ENCODE data around the gene SLIT1.
A peak's percentile ranks its signal among the peaks of the same experiment; 100 is the strongest.

Gene SLIT1

DNA sequence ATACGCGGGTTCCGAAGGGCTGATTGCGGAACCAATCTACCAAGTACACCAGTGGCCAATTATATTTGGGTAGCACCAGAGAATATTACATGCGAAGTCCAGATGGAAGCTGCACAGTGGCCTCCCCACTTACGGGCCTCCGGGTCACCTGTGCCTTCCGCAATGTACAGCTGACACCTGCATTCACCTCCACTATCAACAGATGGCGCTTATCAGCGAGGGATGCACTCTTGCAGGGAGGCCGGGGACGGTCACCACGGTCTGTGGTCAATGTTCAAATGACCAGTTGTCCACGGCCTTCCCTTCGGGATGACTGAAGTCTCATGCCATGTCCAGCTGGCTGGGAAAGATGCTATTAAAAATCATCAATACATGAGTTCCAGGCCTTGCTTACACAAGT, 47.6 kb downstream of the SLIT1 start:
- no peak for DNase-seq

DNA sequence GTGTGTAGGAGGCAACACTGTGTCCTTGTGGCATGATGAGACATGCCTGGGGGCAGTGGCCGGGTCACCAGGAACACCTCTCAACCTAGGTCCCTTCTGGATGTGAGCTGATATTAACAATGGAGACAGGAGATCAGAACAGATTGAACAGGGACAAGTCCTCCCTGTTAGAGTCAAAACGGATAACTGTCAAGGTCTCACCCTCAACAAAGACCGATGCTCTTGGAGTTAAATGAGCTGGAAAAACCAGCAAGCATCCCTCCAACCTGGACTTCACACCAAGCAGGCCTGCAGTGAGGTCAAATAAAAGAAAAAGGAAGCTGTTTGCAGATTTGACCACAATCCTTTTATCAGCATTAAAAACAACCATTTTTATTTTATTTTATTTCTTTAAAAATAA, 49.0 kb downstream of the SLIT1 start:
- no peak for DNase-seq

DNA sequence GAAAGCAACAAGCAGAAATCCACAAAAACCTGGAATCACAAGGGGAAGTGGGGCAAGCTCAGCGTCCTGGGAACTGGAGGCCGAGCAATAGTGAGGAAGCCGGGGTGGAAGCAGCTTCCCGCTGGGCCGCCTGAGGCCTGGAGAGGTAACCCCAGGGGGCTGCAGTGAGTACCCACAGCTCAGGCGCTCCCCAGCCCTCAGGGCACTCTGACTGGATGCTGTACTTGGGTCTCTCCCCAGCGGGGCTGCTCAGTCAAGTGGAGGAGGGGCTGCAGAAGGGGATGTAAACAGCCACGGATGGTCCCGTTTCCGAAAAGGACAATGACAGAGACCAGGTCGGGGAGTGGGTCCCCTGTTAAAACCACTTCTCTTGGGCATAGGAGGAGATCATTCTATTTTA, 50.3 kb downstream of the SLIT1 start:
- DNase-seq, result no peak

- no peak for DNase-seq
These were observed 50.8 kb downstream of the SLIT1 start for GRCh38 chr10:97134983-97135382.

DNA sequence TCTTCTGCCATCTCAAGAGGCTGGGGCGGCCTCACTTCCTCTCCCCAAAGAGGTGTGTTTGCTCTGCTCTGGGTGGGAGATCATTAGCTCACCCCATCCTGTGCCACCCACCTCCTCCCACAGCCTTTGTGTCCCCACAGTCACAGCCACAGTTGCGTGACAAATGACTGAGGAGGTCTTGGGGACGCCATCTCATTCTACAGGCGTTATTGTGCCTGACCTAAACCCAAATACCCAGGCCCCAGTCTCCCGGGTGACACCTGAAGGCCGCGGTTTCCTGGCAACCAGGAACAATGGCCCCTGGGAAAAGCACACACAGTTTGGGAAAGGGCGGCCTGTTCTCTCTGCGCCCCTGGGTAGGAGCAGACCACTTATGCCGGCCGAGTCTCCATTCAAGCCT, 51.6 kb downstream of the SLIT1 start:
- DNase-seq, result no peak

GRCh38 chr10:97132273-97132672, 53.5 kb downstream of the SLIT1 start:
- no peak for DNase-seq

- DNase-seq, result no peak
These were observed 54.1 kb downstream of the SLIT1 start for GRCh38 chr10:97131666-97132065.

- DNase-seq, result no peak
These were observed 54.6 kb downstream of the SLIT1 start for GRCh38 chr10:97131181-97131628.

GRCh38 chr10:97129666-97130065, 56.1 kb downstream of the SLIT1 start:
- no peak for DNase-seq

DNA sequence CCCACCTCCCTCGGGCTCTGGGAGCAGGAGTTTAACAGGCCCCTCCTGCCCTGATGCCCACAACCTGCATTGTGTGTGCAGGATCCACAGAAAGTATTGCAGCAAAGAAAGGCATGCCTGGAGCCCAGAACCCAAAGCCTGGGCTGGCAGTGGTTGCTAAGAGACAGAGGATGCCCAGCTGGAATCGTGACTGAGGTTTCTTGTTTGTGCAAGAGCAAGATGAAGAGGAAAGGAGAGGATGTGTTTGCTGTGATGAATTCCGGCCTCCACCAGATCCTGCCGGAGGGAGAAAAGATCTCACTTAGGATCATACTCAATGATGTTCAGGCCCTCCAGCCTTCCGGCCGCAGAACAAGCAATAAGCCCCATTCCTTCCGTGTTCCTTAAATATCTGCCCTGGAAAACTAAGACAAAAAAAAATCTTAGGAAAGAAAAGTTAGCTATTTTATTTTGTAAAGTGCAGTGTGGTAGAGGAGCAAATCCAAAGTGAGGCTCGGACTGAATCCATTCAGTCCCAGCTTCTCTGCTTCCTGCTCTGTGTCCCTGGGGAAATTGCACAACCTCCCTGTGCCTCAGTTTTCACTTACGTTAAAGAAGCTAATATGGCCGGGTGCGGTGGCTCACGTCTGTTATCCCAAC, 57.1 kb downstream of the SLIT1 start:
- no peak for DNase-seq

GRCh38 chr10:97128039-97128492, 57.7 kb downstream of the SLIT1 start:
- no peak for DNase-seq

DNA sequence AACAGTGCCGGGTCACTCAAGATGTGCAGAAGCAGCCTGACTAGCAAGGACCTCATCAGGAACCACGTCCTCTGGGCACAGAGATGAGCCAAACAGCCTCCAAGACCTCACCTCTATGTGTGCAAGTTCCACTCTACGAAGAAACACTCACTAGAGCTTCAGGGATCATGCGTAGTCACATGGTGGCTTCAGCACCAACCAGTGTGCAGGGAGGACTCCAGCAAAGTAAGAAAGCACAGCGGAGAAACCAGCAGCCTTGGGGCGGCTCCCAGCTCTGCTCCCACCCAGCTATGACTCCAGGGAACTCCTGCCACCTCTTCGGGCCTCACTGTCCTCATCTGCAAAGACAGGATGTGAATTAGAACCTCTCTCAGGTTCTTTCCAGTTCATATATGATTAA, 58.2 kb downstream of the SLIT1 start:
- no peak for DNase-seq

GRCh38 chr10:97124211-97124610, 61.5 kb downstream of the SLIT1 start:
- DNase-seq, result no peak

DNA sequence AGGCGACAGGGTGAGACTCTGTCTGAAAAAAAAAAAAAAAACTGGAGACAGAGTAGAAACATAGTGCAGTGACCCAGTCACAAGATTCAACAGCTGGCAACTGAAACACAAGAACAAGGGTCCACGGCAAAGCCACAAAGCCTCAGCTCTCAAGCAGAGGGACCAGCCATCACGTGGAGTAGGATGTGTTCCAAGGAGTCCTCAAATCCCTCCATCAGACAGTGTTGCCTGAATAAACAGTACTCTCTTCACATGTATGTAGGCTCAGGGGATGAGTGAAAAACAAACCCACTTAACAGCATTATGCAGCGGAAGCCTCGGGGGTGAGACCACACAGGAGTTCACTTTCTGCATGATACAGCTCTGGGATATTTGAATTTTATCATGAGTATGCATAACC, 62.0 kb downstream of the SLIT1 start:
- no peak for DNase-seq

- DNase-seq, result no peak
These were observed 64.7 kb downstream of the SLIT1 start for GRCh38 chr10:97121041-97121440.

GRCh38 chr10:97120370-97120769, 65.4 kb downstream of the SLIT1 start:
- DNase-seq, result no peak

DNA sequence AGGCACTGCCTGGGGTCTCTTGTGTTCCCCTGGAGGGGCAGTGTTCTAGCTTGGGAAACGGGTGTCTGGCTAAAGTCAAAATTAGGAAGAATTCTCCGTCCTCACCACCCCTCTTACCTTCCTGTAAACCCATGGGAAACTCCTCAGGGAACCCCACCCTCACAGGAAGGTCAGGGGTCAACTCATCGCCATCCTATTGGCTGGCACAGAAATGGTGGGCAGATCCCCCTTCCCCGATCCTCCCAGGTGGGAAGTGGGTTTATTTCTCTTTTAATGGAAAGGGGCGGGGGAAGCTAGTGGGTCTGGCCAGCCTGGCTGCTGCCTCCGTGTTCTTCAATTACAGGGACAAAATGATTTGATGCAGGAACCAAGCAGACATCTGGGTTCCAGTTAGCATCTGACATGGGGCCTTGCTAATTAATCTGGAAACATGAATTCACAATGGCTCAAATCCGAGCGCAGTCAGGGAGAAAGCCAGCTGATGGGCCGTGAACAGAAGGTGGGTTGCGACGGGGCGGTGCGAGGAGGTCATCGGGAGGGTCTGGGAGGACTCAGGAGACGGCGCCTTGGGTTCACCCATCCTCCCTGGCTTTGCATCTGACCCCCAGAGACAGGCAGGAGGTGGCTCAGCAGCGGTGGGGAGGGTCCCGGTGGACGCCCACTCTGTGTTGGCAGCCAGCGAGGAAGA, 66.6 kb downstream of the SLIT1 start:
- no peak for DNase-seq

DNA sequence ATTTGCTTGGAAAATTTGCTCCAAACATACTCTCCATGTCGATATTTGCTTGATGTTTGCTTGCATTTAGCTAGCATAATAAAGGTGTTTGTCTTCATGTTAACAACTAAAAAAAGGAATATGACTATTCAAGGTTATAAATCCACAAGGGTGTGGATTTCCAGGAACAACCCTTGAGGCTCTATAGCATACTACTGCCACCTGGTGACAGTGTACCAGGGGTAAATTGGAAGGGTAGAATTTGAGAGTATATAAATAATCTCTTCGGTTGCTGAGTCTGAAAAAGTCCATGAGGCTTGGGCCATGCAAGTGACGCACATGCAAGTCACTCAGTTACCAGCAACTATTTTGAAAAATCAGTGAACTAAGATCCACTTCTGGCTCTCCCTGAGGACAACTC, 68.4 kb downstream of the SLIT1 start:
- no peak for DNase-seq

DNA sequence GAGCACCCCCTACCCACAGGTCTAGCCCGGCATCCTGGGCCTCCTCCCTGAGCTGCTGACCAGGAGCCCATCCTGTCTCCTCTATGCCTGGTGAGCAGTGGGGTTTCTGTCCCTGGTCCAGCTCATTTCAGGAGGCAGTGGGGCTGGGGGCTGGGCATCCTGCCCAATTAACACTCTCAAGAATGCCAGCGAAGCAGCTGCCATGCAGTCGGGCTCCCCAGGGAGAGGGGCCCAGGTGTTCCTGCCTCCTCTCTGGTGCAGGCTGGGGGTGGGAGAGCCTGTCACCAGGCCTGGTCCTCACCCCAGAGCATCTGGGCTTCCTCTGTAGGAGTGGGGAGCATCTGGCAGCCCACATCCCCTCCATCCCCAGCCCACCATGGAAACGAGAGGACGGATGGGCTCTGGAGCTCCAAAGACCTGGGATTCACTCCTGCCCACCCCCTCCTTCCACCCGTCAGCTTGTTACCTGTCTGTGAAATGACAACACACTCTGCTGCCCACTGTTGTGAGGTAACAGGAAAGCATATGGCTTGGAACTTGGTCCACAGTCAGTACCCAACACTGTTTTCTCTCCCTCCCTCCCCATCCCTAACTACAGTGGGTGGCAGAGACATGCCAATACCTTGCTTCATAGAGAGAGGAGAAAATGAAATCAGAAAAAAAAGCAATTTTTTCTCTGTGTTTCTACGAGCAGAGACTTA, 69.1 kb downstream of the SLIT1 start:
- no peak for DNase-seq

DNA sequence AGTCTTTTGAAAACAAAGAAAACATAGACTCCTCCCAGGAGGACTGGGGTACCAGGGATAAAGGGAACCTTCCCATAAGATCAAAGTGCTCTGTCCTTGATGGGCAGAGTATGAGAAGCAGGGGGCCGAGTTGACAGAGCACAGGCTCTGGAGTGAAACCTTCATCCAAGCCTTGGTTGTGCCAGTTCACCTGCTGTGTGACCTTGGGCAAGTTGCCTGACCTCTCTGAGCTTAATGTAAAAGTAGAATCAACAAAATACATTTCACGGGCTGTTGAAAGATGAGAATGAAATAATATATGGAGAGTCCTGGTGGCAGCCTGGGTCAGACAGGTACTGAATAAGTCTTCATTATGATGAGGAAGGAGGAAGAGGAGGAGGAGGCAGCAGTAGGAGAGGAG, 69.9 kb downstream of the SLIT1 start:
- no peak for DNase-seq

DNA sequence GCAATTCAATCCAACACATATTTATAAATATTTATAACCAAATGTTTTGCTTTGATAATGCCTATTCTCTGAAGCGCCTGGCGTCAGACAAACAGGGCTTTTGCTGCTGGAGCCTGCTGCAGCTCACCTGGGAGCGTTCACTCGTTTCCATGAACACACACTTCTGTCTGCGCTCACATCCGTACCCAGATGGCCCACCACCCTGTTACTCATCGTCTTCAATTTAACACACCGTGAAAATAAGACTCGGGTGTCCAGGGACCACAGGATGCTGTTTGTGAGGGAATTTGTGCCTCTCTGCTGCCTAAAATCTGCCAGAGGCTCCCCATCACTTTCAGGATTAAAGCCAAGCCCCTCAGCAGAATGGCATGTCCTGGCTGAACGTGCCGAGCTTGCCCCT, 74.1 kb downstream of the SLIT1 start:
- DNase-seq, result no peak

- peak; percentile 31 for DNase-seq
These were observed 76.2 kb downstream of the SLIT1 start for GRCh38 chr10:97109547-97109946.

- DNase-seq, result no peak
These were observed 78.2 kb downstream of the SLIT1 start for GRCh38 chr10:97107551-97107950.

DNA sequence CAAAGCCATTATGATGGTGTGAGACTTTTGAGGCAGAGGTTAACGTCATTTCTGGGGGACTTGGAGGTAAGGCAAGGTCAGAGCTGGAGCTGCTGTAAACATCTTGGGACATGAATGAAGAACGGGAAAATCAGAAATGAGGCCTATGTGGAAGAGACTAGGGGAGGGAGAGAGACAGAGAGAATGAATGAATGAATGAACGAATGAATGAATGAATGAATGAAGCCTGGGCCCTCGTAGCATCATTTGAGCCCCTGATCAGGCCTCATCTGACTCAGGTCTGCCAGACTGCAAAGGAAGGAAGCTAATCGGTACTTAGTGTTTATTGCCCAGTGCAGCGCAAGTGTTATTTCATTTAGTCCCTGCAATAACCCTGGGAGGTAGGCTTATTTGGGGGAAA, 79.6 kb downstream of the SLIT1 start:
- no peak for DNase-seq
